ENCODE measurements around the gene UPB1. TPM values are rescaled to one million over a fixed set of nuclear protein-coding genes. Genes with fewer than 3 reads are reported as not detected.

Gene UPB1
- total RNA-seq, 2 donors from 2014 or later = 0.24 to 0.28 TPM

Other genes with a start within 250 kb of the UPB1 start
- gene SPECC1L, start 224.5 kb upstream of the UPB1 start, total RNA-seq = 10 to 100 TPM; 80.1 to 88.8 TPM
- 1 to 10 TPM; 1.9 to 2.6 TPM for gene ADORA2A, start 67.7 kb upstream of the UPB1 start, total RNA-seq
- gene GUCD1, start 59.8 kb downstream of the UPB1 start, total RNA-seq = 10 to 100 TPM; 73.5 to 82.1 TPM
- gene SNRPD3, start 60.7 kb downstream of the UPB1 start, total RNA-seq = 10 to 100 TPM; 42.5 to 54.0 TPM
- 1 to 10 TPM; 6.6 to 9.3 TPM for gene LRRC75B, start 97.7 kb downstream of the UPB1 start, total RNA-seq
- gene GGT1, start 107.9 kb downstream of the UPB1 start, total RNA-seq = 1 to 10 TPM; 5.1 to 6.3 TPM

Measured in posterior vena cava (tissue), 2 donors.